H9 (cell line): ENCODE results near the gene PLPP2. TPM values are rescaled to one million over a fixed set of nuclear protein-coding genes. Genes with fewer than 3 reads are reported as not detected.
"Not testable (repeated sequence)": the region's sequence is repeated elsewhere in the genome, so short reads cannot be mapped to it uniquely, and the experiment has no call there.

ENCODE experiments used
- DNase-seq: peaks from one replicate; pipeline ENCODE4 v3.0.0-alpha.2; 2017
- H2AFZ ChIP-seq: one replicate; pipeline ENCODE4 v1.6.1; 2013; ENCODE audit warnings: mild to moderate bottlenecking, low read length, control low read depth, moderate library complexity
- H2AK5ac ChIP-seq: 2 replicates; pipeline ENCODE4 v1.6.1; 2013; ENCODE audit warnings: low read length, control low read depth, mixed read lengths; ENCODE audit not compliant: insufficient read length
- H2BK120ac ChIP-seq: one replicate; pipeline ENCODE4 v1.6.1; 2013; ENCODE audit warnings: low read depth, mild to moderate bottlenecking, low read length, control low read depth, inconsistent platforms; ENCODE audit not compliant: poor library complexity, severe bottlenecking
- H2BK12ac ChIP-seq: 2 replicates; pipeline ENCODE4 v1.6.1; 2013; ENCODE audit warnings: low read length, control low read depth, mixed read lengths, low read depth; ENCODE audit not compliant: insufficient read length
- H2BK15ac ChIP-seq: 2 replicates; pipeline ENCODE4 v1.6.1; 2013; ENCODE audit warnings: low read depth, low read length, control low read depth
- H2BK20ac ChIP-seq: one replicate; pipeline ENCODE4 v1.6.1; 2013; ENCODE audit warnings: low read depth, mild to moderate bottlenecking, low read length, control low read depth, inconsistent platforms; ENCODE audit not compliant: poor library complexity, severe bottlenecking
- H2BK5ac ChIP-seq: 2 replicates; pipeline ENCODE4 v1.6.1; 2013; ENCODE audit warnings: low read length, control low read depth, mixed read lengths; ENCODE audit not compliant: insufficient read length
- H3K14ac ChIP-seq: 2 replicates; pipeline ENCODE4 v1.6.1; 2013; ENCODE audit warnings: low read length, control low read depth; ENCODE audit not compliant: insufficient read depth
- H3K18ac ChIP-seq: 2 replicates; pipeline ENCODE4 v1.6.1; 2013; ENCODE audit warnings: low read depth, mild to moderate bottlenecking, mixed read lengths, low read length, control low read depth; ENCODE audit not compliant: insufficient read length
- H3K23ac ChIP-seq: 2 replicates; pipeline ENCODE4 v1.6.1; 2013; ENCODE audit warnings: low read length, control low read depth, mixed read lengths, low read depth; ENCODE audit not compliant: insufficient read length
- H3K23me2 ChIP-seq: 2 replicates; pipeline ENCODE4 v1.6.1; 2013; ENCODE audit warnings: low read depth, mild to moderate bottlenecking, mixed read lengths, low read length, control low read depth; ENCODE audit not compliant: insufficient read length, poor library complexity, severe bottlenecking
- H3K27ac ChIP-seq: 2 replicates; pipeline ENCODE4 v1.5.1; 2013; ENCODE audit warnings: low read length, control low read depth, mixed read lengths, low read depth; ENCODE audit not compliant: insufficient read length
- H3K27me3 ChIP-seq: 2 replicates; pipeline ENCODE4 v1.6.1; 2013; ENCODE audit warnings: low read length, control low read depth, inconsistent platforms; ENCODE audit not compliant: insufficient read depth
- H3K4ac ChIP-seq: 2 replicates; pipeline ENCODE4 v1.6.1; 2013; ENCODE audit warnings: low read depth, mild to moderate bottlenecking, control low read depth, inconsistent platforms, low read length, moderate library complexity
- H3K4me1 ChIP-seq: 2 replicates; pipeline ENCODE4 v1.6.1; 2013; ENCODE audit warnings: low read length, control low read depth, inconsistent platforms; ENCODE audit not compliant: insufficient read depth
- H3K4me2 ChIP-seq: 2 replicates; pipeline ENCODE4 v1.6.1; 2013; ENCODE audit warnings: low read length, control low read depth, mixed read lengths; ENCODE audit not compliant: insufficient read length, insufficient read depth
- H3K56ac ChIP-seq: 2 replicates; pipeline ENCODE4 v1.6.1; 2013; ENCODE audit warnings: low read depth, mild to moderate bottlenecking, mixed read lengths, low read length, control low read depth; ENCODE audit not compliant: insufficient read length
- H3K79me1 ChIP-seq: 2 replicates; pipeline ENCODE4 v1.6.1; 2013; ENCODE audit warnings: low read depth, mild to moderate bottlenecking, moderate library complexity, low read length, control low read depth, inconsistent platforms; ENCODE audit not compliant: insufficient read depth, poor library complexity, severe bottlenecking
- H3K79me2 ChIP-seq: 2 replicates; pipeline ENCODE4 v1.6.1; 2013; ENCODE audit warnings: low read length, control low read depth, inconsistent platforms; ENCODE audit not compliant: insufficient read depth
- H3K9ac ChIP-seq: 2 replicates; pipeline ENCODE4 v1.6.1; 2013; ENCODE audit warnings: low read length, control low read depth, mixed read lengths; ENCODE audit not compliant: insufficient read length; ENCODE audit errors: extremely low read depth
- H3K9me3 ChIP-seq: one replicate; pipeline ENCODE4 v1.6.1; 2013; ENCODE audit warnings: low read depth, low read length, inconsistent platforms; ENCODE audit not compliant: control insufficient read depth
- H3T11ph ChIP-seq: one replicate; pipeline ENCODE4 v1.6.1; 2013; ENCODE audit warnings: mild to moderate bottlenecking, low read length, control low read depth, inconsistent platforms
- H4K20me1 ChIP-seq: one replicate; pipeline ENCODE4 v1.6.1; 2013; ENCODE audit not compliant: control insufficient read depth, insufficient read length, insufficient read depth
- H4K5ac ChIP-seq: 2 replicates; pipeline ENCODE4 v1.6.1; 2013; ENCODE audit warnings: low read depth, mild to moderate bottlenecking, mixed read lengths, low read length, control low read depth; ENCODE audit not compliant: insufficient read length
- H4K8ac ChIP-seq: replicated peaks from 2 replicates; pipeline ENCODE4 v1.6.1; 2013; ENCODE audit warnings: low read length, control low read depth, mixed read lengths, low read depth; ENCODE audit not compliant: insufficient read length
- H4K91ac ChIP-seq: 2 replicates; pipeline ENCODE4 v1.6.1; 2013; ENCODE audit warnings: low read depth, mild to moderate bottlenecking, moderate library complexity, mixed read lengths, low read length, control low read depth; ENCODE audit not compliant: insufficient read length
- H3K27ac Mint-ChIP-seq, 3 experiments: 2 replicates in 2 of 3; 3 replicates in 1 of 3; pipeline ENCODE4 v1.8.0; 2020 to 2021; ENCODE audit warnings: mixed read lengths in 3 of 3, mild to moderate bottlenecking in 1 of 3, moderate library complexity in 1 of 3
- H3K27me3 Mint-ChIP-seq: 2 replicates; pipeline ENCODE4 v1.8.0; 2021; ENCODE audit warnings: low read depth, mild to moderate bottlenecking, moderate library complexity, mixed read lengths
- H3K36me3 Mint-ChIP-seq, 3 experiments: 2 replicates in 2 of 3; 3 replicates in 1 of 3; pipeline ENCODE4 v1.8.0; 2020 to 2021; ENCODE audit warnings: low read depth in 3 of 3, mixed read lengths in 3 of 3; ENCODE audit not compliant: insufficient read depth in 1 of 3
- H3K4me1 Mint-ChIP-seq, 2 experiments: 2 replicates each; pipeline ENCODE4 v1.8.0; 2020; ENCODE audit warnings: mixed read lengths in 2 of 2
- H3K4me3 Mint-ChIP-seq, 2 experiments: 2 replicates in 1 of 2; 3 replicates in 1 of 2; pipeline ENCODE4 v1.8.0; 2020 to 2021; ENCODE audit warnings: mild to moderate bottlenecking in 2 of 2, mixed read lengths in 2 of 2, moderate library complexity in 1 of 2
- H3K9me3 Mint-ChIP-seq, 2 experiments: 2 replicates in 1 of 2; 3 replicates in 1 of 2; pipeline ENCODE4 v1.8.0; 2020; ENCODE audit warnings: mild to moderate bottlenecking in 2 of 2, mixed read lengths in 2 of 2, moderate library complexity in 1 of 2
- CTCF ChIP-seq: fragments of 200-600 bp; sonication (generic); conservative IDR thresholded peaks from 3 replicates; pipeline ENCODE4 v1.8.0; 2021; ENCODE audit warnings: antibody characterized with exemption, mild to moderate bottlenecking
- WGBS: extraction: QIAGEN DNeasy Blood & Tissue Kit; methylation state at CpG from one replicate; pipeline ENCODE4 v1.1.7; 2013; ENCODE audit warnings: missing lambda C conversion rate, low lambda C conversion rate, mixed read lengths; ENCODE audit not compliant: insufficient read length; ENCODE audit errors: extremely low coverage; 5-methylcytosine and 5-hydroxymethylcytosine counted together
- total RNA-seq: library from RNA; stranded (reverse); gene quantifications from 2 replicates; pipeline ENCODE4 v1.2.1, GENCODE V29; 2021

Gene PLPP2
- total RNA-seq, 1 experiment from 2014 or later = 143 TPM

DNA sequence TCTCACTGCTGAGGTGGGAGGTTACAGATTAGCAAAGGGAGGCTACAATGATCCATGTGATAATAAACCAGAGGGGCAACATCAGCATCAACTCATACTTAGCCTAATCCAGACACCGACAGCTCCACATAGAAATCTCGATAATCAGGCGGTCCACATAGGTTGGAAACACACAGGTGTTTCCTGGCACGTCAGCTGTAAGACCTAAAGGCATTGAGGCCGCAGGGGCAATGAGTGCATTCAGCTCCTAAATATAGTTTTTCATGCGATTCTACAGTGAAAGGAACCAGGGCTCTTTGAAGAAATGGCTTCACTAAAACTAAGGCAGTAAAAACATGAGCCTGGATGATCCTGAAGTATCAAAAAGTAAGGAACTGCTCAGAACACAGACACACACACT, 19.3 kb downstream of the PLPP2 start:
- peaks cover 25% of the 10 kb centered on the region for H3K27me3 Mint-ChIP-seq
- Histone ChIP-seq H3K4me2 (no peak overlapping the region), H3K4ac (no peak overlapping the region), H3T11ph (no peak overlapping the region), H2BK120ac (no peak overlapping the region), H3K56ac (no peak overlapping the region), H4K5ac (no peak overlapping the region), H2AFZ (no peak overlapping the region), H3K9ac (no peak overlapping the region), H3K23me2 (no peaks in the 10 kb centered on the region), H3K79me1 (no peaks in the 10 kb centered on the region), H3K23ac (no peak overlapping the region), H3K9me3 (no peaks in the 10 kb centered on the region), H3K27me3 (no peaks in the 10 kb centered on the region; the same call in 1 of the 2 replicates), H4K20me1 (no peaks in the 10 kb centered on the region), H3K14ac (no peak overlapping the region), H3K79me2 (no peaks in the 10 kb centered on the region), H2AK5ac (no peak overlapping the region), H4K91ac (no peak overlapping the region), H2BK20ac (no peak overlapping the region), H3K4me1 (no peaks in the 10 kb centered on the region; the same call in 1 of the 2 replicates), H2BK5ac (no peak overlapping the region), H4K8ac (no peak overlapping the region), H2BK15ac (no peak overlapping the region; the same call in 1 of the 2 replicates), H2BK12ac (no peak overlapping the region), H3K27ac (no peak overlapping the region), H3K18ac (no peak overlapping the region)
- no peak for TF ChIP-seq CTCF
- H3K9me3 Mint-ChIP-seq = no peaks in the 10 kb centered on the region
- H3K27ac Mint-ChIP-seq = no peak overlapping the region
- DNase-seq = no peak
- WGBS = no CpG with 5 or more reads among the region's 6 CpGs
- H3K36me3 Mint-ChIP-seq = no peaks in the 10 kb centered on the region
- H3K4me3 Mint-ChIP-seq = no peak overlapping the region
- H3K4me1 Mint-ChIP-seq = peaks cover 10 to 11% of the 10 kb centered on the region in 2 experiments

GRCh38 chr19:270766-271318, 20.4 kb downstream of the PLPP2 start:
- H2BK12ac ChIP-seq, H3K9me3 Mint-ChIP-seq, H3K4me1 ChIP-seq, H3K23me2 ChIP-seq, H4K8ac ChIP-seq, H4K91ac ChIP-seq, H3K79me1 ChIP-seq, H3K36me3 Mint-ChIP-seq, H2BK5ac ChIP-seq, H2AFZ ChIP-seq, H3K18ac ChIP-seq, H3K23ac ChIP-seq, H4K20me1 ChIP-seq, H2BK20ac ChIP-seq, H2BK120ac ChIP-seq, H3K56ac ChIP-seq, H3K4me3 Mint-ChIP-seq, H2AK5ac ChIP-seq, H3T11ph ChIP-seq, H2BK15ac ChIP-seq, H3K4me2 ChIP-seq, H3K14ac ChIP-seq, H3K9me3 ChIP-seq, H3K4ac ChIP-seq, H3K27ac Mint-ChIP-seq, DNase-seq, H3K79me2 ChIP-seq, H4K5ac ChIP-seq, H3K27ac ChIP-seq, H3K27me3 ChIP-seq, H3K9ac ChIP-seq: not testable (repeated sequence)
- Mint-ChIP-seq H3K27me3 (peaks cover 35% of the 10 kb centered on the region), H3K4me1 (peaks cover 14 to 15% of the 10 kb centered on the region in 2 experiments)
- no CpG with 5 or more reads among the region's 12 CpGs for WGBS
